SK-N-SH (cell line): ENCODE measurements around the gene CYP27B1.

ENCODE experiments used
- CTCF ChIP-seq: fragments of 200-600 bp; sonication (generic); IDR thresholded peaks from 2 replicates; pipeline ENCODE4 v1.6.1; 2017; ENCODE audit warnings: antibody characterized with exemption, mild to moderate bottlenecking, moderate library complexity
- PBX3 ChIP-seq: IDR thresholded peaks from 2 replicates; pipeline ENCODE4; 2012
- RAD21 ChIP-seq: IDR thresholded peaks from 2 replicates; pipeline ENCODE4 v1.6.1; 2012; ENCODE audit warnings: mild to moderate bottlenecking, low read length
- SIN3A ChIP-seq: IDR thresholded peaks from 2 replicates; pipeline ENCODE4 v1.6.1; 2012; ENCODE audit warnings: low read depth, mild to moderate bottlenecking, low read length, moderate library complexity, borderline replicate concordance
- TF ChIP-seq, protein P1 (sequence below): IDR thresholded peaks from 2 replicates; pipeline ENCODE4 v1.6.1; 2012; ENCODE audit warnings: mild to moderate bottlenecking, low read depth, low read length, moderate library complexity

DNA sequence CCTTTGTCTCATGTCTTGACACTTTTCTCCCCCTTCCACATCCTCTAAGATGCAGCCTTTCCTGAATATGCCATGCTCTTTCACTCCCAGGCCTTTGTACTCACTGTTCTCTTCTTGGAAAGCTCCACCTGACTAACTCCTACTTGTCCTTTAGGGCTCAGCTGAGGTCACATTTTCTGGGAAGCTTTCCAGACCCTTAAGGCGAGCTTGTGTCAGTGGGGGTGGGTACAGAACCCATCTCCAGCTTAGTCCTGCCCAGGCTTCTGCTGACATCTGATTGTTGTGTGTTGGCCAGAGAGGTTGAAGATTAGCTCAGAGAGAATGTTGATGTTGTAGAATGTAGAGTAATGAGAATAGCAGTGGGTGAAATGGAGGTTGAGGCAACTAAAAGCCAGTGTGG is 12.9 kb upstream of the CYP27B1 start:
- no peak for TF ChIP-seq CTCF
- no peak for TF ChIP-seq RAD21
- no peak for TF ChIP-seq SIN3A
- TF ChIP-seq, protein P1, sequence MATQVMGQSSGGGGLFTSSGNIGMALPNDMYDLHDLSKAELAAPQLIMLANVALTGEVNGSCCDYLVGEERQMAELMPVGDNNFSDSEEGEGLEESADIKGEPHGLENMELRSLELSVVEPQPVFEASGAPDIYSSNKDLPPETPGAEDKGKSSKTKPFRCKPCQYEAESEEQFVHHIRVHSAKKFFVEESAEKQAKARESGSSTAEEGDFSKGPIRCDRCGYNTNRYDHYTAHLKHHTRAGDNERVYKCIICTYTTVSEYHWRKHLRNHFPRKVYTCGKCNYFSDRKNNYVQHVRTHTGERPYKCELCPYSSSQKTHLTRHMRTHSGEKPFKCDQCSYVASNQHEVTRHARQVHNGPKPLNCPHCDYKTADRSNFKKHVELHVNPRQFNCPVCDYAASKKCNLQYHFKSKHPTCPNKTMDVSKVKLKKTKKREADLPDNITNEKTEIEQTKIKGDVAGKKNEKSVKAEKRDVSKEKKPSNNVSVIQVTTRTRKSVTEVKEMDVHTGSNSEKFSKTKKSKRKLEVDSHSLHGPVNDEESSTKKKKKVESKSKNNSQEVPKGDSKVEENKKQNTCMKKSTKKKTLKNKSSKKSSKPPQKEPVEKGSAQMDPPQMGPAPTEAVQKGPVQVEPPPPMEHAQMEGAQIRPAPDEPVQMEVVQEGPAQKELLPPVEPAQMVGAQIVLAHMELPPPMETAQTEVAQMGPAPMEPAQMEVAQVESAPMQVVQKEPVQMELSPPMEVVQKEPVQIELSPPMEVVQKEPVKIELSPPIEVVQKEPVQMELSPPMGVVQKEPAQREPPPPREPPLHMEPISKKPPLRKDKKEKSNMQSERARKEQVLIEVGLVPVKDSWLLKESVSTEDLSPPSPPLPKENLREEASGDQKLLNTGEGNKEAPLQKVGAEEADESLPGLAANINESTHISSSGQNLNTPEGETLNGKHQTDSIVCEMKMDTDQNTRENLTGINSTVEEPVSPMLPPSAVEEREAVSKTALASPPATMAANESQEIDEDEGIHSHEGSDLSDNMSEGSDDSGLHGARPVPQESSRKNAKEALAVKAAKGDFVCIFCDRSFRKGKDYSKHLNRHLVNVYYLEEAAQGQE, result no peak
- no peak for TF ChIP-seq PBX3
